Measurements from ENCODE around the gene NUDCD3.

Gene NUDCD3

DNA sequence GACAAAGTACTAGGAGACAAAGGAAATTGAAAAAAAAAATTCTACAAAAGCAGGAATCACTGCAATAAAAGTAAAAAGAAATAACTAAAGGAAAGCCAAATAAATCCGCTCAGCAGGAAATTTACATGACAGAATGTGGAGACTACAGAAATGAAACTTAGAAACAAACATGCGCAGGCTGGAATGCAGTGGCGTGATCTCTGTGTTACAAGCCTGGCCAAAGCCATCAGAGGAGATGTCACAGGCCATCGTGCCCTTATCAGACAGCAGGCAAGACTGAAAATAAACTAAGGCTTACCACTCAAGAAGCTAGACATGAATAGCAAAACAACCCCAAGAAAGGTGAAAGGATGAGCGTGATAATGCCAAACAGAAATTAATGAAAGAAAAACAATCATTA, 158.8 kb downstream of the NUDCD3 start:
- Histone ChIP-seq H3K4me3 (ENCODE audit: low read length in 2 of 2) (no peak overlapping the region), H3K27me3 (ENCODE audit: control insufficient read depth in 1 of 2, insufficient read depth in 2 of 2, low read length in 2 of 2) (peaks cover 7 to 11% of the 10 kb centered on the region in 2 donors), H3K9me3 (ENCODE audit: control insufficient read depth in 2 of 2, low read length in 2 of 2) (peaks cover 0 to 5% of the 10 kb centered on the region in 2 donors), H3K27ac (ENCODE audit: low read length) (no peak overlapping the region), H3K36me3 (ENCODE audit: control insufficient read depth in 2 of 2, insufficient read depth in 2 of 2, low read length in 2 of 2) (no peaks in the 10 kb centered on the region), H3K9ac (ENCODE audit: low read length in 2 of 2) (no peak overlapping the region), H3K4me1 (ENCODE audit: control insufficient read depth, insufficient read depth, low read length) (no peaks in the 10 kb centered on the region)

DNA sequence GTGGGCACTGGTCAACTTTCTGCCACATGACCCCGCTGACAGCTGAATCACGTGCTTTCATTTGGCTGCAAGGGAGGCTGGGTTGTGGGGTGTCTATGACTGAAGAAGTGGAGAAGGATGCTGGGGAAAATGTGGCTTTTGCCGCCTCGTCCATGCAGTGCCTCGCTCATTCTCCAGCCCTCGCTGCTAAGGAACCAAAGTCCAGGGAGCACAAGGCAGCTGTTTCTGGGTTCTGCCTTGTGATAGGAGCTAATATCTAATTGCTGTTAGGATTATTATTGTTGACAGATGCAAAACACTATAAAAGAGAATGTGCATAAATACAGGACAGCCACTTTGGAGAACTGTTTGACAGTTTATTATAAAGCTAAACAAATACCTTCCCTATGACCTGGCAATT, 160.1 kb downstream of the NUDCD3 start:
- Histone ChIP-seq H3K4me1 (ENCODE audit: control insufficient read depth, insufficient read depth, low read length) (no peaks in the 10 kb centered on the region), H3K9ac (ENCODE audit: low read length in 2 of 2) (no peak overlapping the region), H3K9me3 (ENCODE audit: control insufficient read depth in 2 of 2, low read length in 2 of 2) (no peaks in the 10 kb centered on the region), H3K36me3 (ENCODE audit: control insufficient read depth in 2 of 2, insufficient read depth in 2 of 2, low read length in 2 of 2) (no peaks in the 10 kb centered on the region), H3K27me3 (ENCODE audit: control insufficient read depth in 1 of 2, insufficient read depth in 2 of 2, low read length in 2 of 2) (peaks cover 16 to 17% of the 10 kb centered on the region in 2 donors), H3K4me3 (ENCODE audit: low read length in 2 of 2) (no peak overlapping the region), H3K27ac (ENCODE audit: low read length) (no peak overlapping the region)

DNA sequence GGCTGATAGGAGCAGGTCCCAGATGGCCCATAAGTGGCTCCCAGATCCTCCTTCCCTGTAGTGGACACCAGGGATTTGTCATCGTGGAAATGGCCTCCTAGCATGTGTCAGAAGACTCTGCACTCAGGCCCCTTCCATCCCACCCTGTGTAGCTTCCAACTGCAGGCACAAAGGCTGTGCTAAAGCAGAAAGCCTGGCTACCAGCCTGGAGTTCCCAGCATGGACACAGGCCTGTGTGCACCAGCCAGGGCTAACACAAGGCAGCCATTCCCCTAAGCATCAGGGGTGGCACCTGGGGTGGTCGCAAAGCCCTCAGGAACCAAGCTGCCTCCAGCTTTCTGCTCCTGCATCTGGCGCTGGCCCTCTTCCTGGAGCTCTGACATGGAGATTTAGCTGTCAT, 160.6 kb downstream of the NUDCD3 start:
- H3K9me3 ChIP-seq (ENCODE audit: control insufficient read depth in 2 of 2, low read length in 2 of 2), result no peaks in the 10 kb centered on the region
- peaks cover 16 to 17% of the 10 kb centered on the region in 2 donors for H3K27me3 ChIP-seq (ENCODE audit: control insufficient read depth in 1 of 2, insufficient read depth in 2 of 2, low read length in 2 of 2)
- H3K4me1 ChIP-seq (ENCODE audit: control insufficient read depth, insufficient read depth, low read length), result no peaks in the 10 kb centered on the region
- no peak overlapping the region for H3K9ac ChIP-seq (ENCODE audit: low read length in 2 of 2)
- no peaks in the 10 kb centered on the region for H3K36me3 ChIP-seq (ENCODE audit: control insufficient read depth in 2 of 2, insufficient read depth in 2 of 2, low read length in 2 of 2)
- H3K27ac ChIP-seq (ENCODE audit: low read length), result no peak overlapping the region
- H3K4me3 ChIP-seq (ENCODE audit: low read length in 2 of 2), result no peak overlapping the region

All from stomach smooth muscle (tissue), 2 donors.